A673 (cell line): Measurements from ENCODE around the gene ZNF296.

ENCODE experiments used
- EZH2 ChIP-seq: fragments of 200-600 bp; sonication (generic); IDR thresholded peaks from 2 replicates; pipeline ENCODE4 v1.6.1; 2017; ENCODE audit warnings: borderline replicate concordance, low read depth, mild to moderate bottlenecking, mixed read lengths, antibody characterized with exemption, low read length; ENCODE audit not compliant: poor library complexity, severe bottlenecking
- TF ChIP-seq, protein P1 (sequence below): fragments of 300-800, 200-600 bp; sonication (generic); conservative IDR thresholded peaks from 2 replicates; pipeline ENCODE4 v1.5.1; 2017; ENCODE audit warnings: low read depth, mild to moderate bottlenecking, antibody characterized with exemption, low read length, moderate library complexity, mixed read lengths

- TF ChIP-seq, protein P1, sequence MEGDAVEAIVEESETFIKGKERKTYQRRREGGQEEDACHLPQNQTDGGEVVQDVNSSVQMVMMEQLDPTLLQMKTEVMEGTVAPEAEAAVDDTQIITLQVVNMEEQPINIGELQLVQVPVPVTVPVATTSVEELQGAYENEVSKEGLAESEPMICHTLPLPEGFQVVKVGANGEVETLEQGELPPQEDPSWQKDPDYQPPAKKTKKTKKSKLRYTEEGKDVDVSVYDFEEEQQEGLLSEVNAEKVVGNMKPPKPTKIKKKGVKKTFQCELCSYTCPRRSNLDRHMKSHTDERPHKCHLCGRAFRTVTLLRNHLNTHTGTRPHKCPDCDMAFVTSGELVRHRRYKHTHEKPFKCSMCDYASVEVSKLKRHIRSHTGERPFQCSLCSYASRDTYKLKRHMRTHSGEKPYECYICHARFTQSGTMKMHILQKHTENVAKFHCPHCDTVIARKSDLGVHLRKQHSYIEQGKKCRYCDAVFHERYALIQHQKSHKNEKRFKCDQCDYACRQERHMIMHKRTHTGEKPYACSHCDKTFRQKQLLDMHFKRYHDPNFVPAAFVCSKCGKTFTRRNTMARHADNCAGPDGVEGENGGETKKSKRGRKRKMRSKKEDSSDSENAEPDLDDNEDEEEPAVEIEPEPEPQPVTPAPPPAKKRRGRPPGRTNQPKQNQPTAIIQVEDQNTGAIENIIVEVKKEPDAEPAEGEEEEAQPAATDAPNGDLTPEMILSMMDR, result no peak
- TF ChIP-seq EZH2, result no peak
Measured at GRCh38 chr19:45101806-45102205, 25.5 kb upstream of the ZNF296 start.
